T-helper 9 cell (primary cell): Measurements from ENCODE around the gene RASSF10.

Experiments used
- DNase-seq: peaks from one replicate; pipeline ENCODE4 v3.0.0-alpha.2; 2020
- total RNA-seq, 2 donors: gene quantifications; one replicate each; lab custom pipeline; 2026; lab: John Stamatoyannopoulos, UW

Gene RASSF10
- total RNA-seq: 0 reads per million in 2 donors

DNA sequence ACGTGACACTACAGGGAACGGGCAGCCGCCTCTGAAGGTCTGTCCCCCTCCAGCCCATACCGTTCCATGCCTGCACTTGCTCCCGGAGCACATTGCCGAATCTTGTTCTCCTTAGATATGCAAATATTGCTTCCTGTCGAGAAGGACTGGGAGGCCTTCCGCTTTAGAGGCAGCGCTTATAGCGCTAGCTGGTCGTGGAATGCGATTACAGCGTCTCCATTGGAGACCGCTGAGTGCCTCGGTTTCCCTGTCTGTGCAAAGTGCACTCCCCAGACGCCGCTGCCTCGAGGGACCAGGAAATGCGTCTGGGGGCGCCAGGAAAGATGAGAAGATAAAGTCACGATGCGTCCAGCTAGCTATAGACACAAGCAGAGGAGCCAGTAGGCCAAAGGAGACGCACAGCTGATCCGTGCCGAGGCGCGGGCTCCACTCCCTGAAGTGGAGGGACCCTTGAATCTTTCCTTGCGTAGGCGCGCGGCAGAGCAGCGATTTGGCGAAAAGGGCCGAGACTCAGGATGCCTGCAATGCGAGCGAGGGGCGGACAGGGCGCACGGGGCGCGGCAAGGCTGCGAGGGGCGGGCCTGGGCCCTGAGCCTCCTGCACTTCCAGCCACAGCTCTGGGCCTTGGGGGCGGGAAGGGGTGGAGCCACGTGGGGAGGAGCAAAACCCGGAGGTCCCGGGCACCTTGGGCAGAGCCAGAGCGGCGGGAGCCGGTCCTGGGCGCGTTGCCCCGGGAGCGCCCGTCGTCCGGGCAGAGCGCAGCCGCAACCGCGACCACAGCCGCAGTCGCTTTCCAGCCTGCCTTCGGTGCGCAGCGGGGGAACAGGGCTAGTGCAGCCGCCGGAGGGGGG lies at the start of gene RASSF10:
Gene RASSF10, plus strand, starts transcription at position 692 of the 851 bp plus-strand sequence. CDS start 261 bp downstream, outside the sequence.
- DNase-seq: no peak

- no peak for DNase-seq
These were observed 47.5 kb upstream of the RASSF10 start for GRCh38 chr11:12961615-12962014.

- no peak for DNase-seq
These were observed 46.8 kb upstream of the RASSF10 start for GRCh38 chr11:12962306-12962705.

DNA sequence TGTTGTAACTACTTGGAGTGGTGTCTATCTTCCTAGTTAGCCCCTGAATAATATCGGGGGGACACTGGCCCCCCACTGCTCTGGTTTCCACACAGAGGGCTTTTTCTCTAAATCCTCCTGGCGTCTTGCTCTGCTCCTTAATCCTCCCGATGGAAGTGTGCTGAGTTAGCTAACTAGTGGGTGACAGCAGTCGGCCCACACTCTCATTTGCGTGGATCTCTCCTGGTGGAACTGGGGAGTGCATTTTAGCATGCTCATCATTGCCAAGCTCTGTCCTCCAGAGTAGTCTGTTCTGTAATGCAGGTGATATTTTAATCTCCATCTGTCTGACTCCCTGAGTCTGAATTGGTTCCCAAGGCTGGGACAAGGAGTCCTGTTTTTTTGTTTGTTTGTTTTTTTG lies 46.1 kb upstream of the RASSF10 start:
- no peak for DNase-seq

DNA sequence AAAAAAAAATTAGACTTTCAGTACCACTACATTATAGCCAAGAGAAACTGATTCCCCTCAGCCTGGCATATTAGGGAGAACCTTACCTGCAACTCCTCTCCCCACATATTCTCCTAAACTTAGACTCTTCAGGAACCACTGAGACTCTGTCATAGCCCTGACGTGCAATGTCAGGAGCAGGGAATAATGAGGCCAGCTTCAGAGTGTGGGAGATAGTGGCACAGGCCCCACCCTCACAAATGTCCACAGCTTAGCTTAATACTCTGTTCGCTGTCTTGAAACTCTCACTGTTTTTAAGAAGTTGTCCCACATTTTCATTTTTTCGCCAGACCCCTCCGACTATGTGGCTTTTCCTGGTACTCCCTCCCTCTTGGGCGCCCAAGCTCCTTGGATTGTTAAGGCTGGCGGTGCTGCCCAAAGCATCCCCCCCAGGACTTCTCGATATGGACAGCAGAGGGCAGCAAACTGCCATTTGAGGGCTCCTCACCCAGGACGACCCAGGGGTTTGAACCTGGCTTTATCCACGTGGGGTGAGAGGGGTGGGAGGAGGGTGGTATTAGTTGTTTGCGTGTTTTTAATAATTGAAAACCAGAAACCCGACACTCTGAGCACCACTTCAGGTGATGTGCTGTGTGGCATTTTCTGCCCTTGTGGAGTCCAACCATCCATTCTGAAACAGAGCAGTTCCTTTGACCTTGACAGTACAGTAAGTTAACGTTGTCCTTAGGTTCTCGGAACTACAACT lies 45.2 kb upstream of the RASSF10 start:
- DNase-seq: peak; percentile 37

DNA sequence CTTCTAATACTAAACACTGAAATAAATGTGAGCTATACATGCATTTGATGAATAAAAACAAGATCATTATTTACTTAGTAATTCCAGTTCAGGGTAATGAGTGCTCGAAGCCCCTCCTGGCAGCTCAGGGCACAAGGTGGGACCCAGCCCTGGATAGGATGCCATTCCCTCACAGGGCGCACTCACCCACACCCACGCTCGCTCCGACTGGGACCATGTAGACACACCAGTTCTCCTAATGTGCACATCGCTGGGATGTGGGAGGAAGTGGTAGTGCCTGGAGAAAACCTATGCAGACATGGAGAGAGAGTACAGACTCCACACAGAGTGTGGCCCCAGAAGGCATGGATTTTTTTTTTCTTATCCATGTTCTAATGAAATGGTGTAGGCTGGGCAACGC lies 44.5 kb upstream of the RASSF10 start:
- DNase-seq: no peak

GRCh38 chr11:12966002-12966401 lies 43.1 kb upstream of the RASSF10 start:
- no peak for DNase-seq

GRCh38 chr11:12968101-12968500 lies 41.0 kb upstream of the RASSF10 start:
- DNase-seq: no peak

DNA sequence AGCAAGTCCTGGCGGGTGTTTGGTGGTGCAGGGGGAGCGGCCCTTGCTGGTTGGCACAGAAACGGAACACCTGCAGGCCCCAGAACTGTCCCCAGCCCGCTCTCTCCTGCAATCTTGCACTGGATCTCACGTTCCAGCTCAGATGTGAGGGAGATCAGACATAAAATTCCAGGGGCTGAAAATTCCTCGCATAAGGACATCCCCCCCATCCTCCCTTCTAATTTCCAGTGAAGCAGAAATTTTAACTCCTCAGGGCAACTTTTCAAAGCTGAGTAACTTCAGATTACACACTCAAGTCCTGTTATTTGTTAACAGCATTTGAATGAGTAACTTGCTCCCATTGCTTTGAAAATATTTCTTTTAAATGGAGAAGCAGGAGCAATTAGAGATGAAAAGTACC lies 40.3 kb upstream of the RASSF10 start:
- no peak for DNase-seq

DNA sequence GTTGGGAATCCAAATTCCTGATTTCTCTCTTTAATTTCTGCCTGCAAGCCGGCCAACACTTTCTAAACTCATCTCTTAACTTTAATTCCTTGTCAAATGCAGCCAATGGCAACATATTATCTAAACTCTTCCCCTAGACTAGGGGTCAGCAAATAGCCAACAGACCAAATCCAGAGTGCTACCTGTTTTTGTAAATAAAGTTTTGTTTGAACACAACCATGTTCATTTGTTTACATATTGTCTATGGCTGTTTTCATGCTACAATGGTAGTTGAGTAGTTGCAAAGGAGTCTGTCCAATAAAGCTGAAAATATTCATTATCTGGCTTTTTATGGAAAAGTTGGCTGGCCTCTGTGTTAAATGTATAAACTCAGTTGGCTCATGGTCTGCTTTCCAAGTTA lies 37.2 kb upstream of the RASSF10 start:
- DNase-seq: no peak

- DNase-seq: no peak
These were observed 35.5 kb upstream of the RASSF10 start for GRCh38 chr11:12973528-12974181.

DNA sequence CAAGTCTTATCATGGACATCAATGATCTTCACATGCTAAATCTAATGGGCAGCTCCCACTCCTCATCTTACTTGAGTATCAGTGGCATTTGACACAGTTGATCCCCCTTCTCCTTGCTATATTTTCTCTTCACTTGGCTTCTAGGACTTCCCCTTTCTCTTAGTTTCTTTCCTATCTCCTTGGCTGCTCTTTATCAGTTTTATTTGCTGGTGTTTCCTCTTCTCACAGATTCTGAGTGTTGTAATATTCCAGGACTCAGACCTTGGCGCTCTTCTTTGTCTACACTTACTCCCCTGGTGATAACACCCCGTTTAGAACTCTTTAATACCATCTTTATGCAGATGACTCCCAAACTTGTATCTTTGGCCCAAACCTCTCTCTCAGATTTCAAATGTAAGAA lies 33.9 kb upstream of the RASSF10 start:
- no peak for DNase-seq

DNA sequence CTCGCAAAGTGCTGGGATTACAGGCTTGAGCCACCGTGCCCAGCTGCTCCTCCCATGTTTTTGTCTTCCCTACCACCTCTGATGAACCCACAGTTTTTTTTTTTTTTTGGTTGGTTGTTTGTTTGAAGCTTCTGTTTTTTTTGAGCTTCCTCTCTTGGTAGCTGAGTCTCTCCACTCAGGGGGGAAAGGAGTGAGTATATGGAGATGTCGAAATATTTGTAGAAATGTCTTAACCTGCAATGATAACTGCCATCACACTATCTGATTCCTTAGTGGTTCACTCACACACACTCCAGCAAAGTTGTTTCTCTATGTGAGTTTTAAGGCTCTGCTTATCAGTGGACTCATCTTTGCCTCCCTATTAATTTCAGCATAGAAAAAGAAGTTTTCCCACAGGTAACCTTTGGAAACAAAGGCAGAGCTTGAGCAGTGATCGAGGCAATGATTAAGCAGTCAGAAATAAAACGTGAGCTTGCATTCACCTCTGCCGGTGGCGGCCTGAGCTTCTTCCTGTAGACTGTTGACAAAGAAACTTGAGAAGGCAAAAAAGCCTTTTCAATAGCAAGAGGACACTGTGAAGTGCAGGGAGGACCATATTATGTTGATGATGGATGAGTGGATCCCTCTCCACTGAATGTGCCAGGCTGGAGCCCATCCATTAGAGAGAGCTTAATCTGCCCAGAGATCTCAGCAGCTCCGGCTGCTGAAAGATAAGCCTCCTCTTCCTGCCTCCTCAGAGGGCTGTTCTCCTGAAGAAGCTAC lies 29.0 kb upstream of the RASSF10 start:
- no peak for DNase-seq

DNA sequence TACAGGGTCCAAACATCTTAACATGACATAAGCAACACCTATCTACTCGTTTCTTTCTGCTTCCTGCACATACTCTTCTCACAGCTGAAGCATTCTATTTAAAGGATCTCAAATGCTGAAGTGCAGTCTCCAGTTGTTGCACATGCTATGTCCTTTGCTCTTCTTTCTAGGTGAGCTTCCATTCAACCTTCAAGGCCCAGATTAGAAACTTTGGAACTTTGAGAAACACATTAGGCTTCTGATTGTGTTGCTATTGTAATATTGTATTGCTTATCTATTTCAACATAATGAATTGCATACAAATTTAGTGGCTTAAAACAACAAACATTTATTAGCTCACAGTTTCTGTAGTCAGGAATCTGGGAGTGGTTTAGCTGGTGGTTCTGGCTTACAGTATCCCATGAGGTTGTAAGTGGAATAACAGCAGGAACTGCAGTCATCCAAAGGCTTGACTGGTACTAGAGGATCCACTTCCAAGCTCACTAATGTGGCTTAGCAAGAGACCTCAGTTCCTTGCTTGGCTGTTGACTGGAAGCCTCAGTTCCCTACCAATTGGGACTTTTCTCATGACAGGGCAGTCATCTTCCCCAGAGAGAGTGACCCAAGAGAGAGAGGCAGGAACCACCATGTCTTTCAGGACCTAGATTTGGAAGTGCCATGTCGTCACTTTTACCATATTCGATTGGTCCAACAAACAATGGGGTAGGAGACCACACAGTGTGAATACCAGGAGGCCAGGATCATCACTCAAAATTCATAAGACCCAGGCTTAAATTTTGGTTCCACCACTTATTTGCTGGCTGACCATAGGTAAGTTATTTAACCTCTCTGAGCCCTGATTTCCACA lies 27.2 kb upstream of the RASSF10 start:
- DNase-seq: no peak

GRCh38 chr11:12983336-12983735 lies 25.8 kb upstream of the RASSF10 start:
- no peak for DNase-seq

GRCh38 chr11:12986194-12986898 lies 22.8 kb upstream of the RASSF10 start:
- DNase-seq: no peak

GRCh38 chr11:12989428-12990161 lies 19.5 kb upstream of the RASSF10 start:
- DNase-seq: no peak

DNA sequence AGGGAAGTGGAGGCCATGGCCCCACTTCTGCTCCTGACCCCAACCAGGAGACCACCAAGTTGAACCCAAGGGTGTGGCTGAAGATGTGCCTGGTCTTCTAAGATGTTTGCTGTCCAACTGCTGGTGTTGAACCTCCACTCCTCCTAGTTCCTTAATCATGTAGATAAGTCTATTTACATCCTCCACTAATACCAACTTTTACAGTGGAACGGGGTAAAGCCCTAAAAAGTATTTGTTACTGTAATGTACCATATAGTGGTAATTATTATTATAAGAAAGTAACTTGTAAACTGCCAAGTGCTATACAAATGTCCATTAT lies 19.0 kb upstream of the RASSF10 start:
- DNase-seq: no peak

DNA sequence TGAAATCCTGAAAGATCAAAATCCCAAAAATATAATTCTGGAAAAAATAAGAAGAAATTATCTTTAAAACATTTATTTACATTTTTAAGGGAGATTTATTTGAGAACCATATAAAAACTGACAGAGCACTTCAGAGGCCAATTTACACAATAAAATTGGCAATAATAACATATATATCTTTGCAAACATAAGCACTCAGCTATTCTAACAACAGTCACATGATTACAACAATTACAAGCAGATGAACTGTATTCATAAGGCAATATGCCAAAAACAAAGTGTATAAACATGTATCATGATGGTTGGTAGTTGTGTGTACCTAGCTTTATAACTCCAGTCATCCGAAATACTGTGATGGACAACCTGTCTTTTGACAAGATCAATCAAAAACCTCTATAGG lies 17.7 kb upstream of the RASSF10 start:
- DNase-seq: no peak

- no peak for DNase-seq
These were observed 15.5 kb upstream of the RASSF10 start for GRCh38 chr11:12993626-12994025.

DNA sequence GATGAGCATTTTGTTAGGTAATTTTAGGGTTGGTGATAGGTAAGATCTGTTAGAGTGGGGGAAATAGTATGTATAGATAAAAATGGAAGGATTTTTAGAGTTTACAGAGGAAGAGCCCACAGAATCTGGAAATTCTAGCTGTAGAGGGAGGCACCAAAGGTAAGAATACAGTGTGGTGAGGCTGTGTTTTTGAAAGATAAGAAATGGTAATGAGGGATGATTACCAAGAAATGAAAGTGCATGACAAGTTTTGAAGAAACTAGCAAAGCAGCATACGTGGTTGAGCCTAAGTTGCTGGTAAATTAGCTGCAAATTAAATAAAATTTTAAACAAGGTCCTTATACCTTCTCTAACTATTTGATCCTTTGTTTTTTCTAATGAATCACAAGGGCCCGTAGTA lies 14.6 kb upstream of the RASSF10 start:
- DNase-seq: no peak
